HG03060 (cell line): ENCODE results near the gene GUCY2F.

Source experiments
- ATAC-seq: cut with Tn5 transposase; IDR thresholded peaks from one replicate; pipeline ENCODE4 v1.9.1; 2021; ENCODE audit warnings: low read depth, moderate number of reproducible peaks; ENCODE audit not compliant: unreplicated experiment

Gene GUCY2F

DNA sequence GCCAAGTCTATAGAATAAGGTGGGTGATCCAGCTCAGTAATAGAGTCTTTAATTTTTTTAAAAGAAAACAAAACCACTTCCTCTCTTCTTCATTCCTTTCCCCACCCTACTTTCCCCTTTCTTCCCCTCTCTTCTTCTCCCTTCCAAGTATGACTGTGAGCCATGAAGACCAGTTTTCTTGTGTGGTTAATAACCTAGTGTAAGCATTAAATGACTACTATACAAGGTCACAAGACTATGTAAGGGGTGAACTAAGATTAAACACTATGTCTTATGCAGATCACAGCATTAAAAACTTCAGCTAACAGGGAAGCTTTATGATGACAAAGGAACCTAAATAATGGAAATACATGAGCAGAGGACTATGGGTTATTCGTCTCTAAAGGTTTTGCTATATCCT is 135.4 kb downstream of the GUCY2F start:
- no peak for ATAC-seq

DNA sequence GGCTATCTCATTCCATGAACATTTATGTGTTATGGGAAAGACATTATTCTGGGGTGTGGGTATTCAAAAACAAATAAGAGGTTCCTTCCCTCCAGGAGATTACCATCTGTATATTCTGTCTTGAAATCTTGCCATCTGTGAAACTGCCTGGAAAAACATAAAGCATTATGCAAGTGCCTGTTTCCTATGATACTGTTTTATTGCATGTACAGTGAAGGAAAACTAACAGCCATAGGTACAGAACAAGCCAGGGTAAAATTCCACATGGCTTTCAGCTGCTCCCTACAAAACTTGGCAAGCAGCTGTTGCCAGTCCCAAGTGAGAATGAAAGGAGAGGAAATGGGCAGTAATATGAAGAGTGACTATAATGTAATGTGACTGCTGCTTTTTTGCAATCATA is 136.0 kb downstream of the GUCY2F start:
- ATAC-seq: no peak

DNA sequence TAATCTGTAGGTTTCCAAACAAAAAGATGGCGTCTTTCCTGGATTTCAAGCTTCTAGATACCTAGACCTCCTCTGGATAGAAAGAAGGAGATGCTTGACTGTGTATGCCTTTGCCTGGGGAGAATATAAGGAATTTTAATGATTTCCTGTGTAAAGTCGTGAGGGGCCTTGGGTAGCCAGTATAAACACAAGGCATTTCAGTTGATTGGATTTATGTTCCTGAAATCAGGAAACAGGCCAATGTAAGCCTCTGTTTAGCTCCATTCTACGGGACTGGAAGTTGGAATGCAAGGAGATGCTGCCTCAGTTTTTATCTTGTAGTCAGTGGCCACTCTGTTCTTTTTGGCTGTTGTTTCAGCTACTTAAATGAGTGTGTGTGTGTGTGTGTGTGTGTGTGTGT is 137.2 kb downstream of the GUCY2F start:
- no peak for ATAC-seq

DNA sequence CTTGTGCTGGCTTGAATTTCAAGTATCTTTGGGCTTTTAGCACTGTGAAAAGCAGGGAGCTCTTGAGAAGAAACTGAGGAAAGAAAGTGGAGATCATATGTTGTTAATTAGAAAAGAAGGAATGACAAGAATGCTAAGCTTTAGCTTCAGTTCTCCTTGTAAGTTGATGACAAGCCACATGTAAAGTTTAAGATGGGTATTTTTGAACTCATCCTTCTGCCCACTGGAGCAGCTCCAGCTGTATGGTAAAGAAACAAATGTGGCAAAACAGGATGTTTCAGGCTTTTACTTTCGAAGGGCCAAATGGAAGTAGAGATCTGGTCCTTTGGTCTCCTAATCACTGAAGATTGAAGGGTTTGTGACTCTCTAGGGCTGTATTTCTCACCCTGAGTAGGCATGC is 137.8 kb downstream of the GUCY2F start:
- ATAC-seq: no peak

DNA sequence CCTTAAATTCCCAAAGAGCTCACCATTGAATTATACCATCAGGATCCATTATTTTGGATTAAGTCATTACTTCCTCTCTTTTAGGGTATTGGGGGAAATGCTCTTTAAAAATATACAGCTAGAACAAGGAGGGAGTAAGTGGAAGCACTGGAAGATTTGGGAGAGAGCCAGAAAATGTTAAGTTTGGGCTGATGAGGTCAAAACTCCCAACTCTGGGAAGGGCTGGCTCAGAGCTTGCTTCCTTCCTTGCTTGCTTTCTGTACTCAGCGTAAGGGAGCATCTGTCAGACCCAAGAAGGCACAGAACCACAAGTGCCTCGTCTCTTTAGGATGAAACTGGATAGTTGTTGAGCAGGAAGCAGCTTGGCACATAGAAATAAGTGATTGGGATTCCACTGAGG is 138.2 kb downstream of the GUCY2F start:
- no peak for ATAC-seq

DNA sequence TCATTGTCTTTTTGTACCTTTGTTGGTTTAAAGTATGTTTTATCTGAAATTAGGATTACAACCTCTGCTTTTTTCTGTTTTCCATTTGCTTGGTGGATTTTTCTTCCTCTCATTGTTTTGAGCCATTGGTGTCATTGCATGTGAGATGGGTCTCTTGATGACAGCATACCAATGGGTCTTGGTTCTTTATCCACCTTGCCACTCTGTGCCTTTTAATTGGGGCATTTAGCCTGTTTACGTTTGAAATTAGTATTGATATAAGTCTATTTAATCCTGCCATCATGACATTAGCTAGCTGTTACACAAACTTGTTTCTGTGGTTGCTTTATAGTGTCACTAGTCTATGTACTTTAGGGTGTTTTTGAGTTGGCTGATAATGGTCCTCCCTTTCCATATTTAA is 145.7 kb downstream of the GUCY2F start:
- no peak for ATAC-seq

DNA sequence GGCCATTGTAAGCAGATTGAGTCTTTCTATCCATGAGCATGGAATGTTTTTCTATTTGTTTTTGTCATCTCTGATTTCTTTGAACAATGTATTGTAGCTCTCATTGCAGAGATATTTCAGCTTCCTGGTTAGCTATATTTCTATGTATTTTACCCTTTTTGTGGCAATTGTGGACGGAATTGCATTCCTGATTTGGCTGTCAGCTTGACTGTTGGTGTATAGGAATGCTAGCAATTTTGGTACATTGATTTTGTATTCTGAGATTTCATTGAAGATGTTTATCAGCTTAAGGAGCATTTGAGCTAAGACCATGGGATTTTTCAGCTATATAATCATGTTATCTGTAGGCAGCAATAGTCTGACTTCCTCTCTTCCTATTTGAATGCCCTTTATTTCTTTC is 154.6 kb downstream of the GUCY2F start:
- ATAC-seq: no peak
